ENCODE results near the gene CLK4.

DNA sequence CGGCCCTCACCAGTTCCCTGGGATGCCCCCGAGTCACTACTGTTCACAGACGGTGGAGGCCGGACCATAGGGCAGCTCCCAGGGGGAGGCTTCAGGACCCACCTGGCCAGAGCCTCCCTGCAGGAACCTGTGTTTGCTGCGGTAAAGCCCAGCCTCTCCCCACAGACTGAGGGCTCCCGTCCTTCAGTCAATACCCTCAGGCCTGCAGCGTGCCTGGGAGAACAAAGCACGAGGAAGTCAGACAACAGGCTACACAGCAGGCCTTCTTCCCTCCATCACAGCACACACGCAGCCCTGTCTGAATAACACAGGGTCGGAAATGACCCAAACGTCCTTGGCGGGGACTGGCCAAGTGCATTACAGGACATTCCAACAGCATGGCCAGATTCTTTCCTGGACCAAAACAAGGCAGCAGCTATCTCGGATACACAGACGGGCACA, 71.1 kb downstream of the CLK4 start:
- TF ChIP-seq, protein P1, sequence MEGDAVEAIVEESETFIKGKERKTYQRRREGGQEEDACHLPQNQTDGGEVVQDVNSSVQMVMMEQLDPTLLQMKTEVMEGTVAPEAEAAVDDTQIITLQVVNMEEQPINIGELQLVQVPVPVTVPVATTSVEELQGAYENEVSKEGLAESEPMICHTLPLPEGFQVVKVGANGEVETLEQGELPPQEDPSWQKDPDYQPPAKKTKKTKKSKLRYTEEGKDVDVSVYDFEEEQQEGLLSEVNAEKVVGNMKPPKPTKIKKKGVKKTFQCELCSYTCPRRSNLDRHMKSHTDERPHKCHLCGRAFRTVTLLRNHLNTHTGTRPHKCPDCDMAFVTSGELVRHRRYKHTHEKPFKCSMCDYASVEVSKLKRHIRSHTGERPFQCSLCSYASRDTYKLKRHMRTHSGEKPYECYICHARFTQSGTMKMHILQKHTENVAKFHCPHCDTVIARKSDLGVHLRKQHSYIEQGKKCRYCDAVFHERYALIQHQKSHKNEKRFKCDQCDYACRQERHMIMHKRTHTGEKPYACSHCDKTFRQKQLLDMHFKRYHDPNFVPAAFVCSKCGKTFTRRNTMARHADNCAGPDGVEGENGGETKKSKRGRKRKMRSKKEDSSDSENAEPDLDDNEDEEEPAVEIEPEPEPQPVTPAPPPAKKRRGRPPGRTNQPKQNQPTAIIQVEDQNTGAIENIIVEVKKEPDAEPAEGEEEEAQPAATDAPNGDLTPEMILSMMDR (IDR thresholded peaks at IDR 0.05): no peak
- no peak for TF ChIP-seq POLR2A (IDR thresholded peaks at IDR 0.05)
